ENCODE data around the gene SMAD7. TPM values are rescaled to one million over a fixed set of nuclear protein-coding genes. Genes with fewer than 3 reads are reported as not detected.

Gene SMAD7
- total and polyA plus RNA-seq, 2 experiments from 2014 or later, result 11.8 to 29.8 TPM

GRCh38 chr18:48929212-48929612, 21.6 kb downstream of the SMAD7 start:
- TF ChIP-seq REST (IDR thresholded peaks at IDR 0.05; ENCODE audit: unreplicated experiment), result no peak
- TF ChIP-seq EZH2phosphoT487 (IDR thresholded peaks at IDR 0.05; ENCODE audit: unreplicated experiment), result no peak
- TF ChIP-seq EZH2 (IDR thresholded peaks at IDR 0.05; ENCODE audit: low read depth, unreplicated experiment), result no peak
- TF ChIP-seq POLR2AphosphoS5 (IDR thresholded peaks at IDR 0.05; ENCODE audit: low read depth), result no peak
- TF ChIP-seq ZNF331 (CRISPR knock-in tag; IDR thresholded peaks at IDR 0.05; ENCODE audit: low read depth), result no peak
- no peak for TF ChIP-seq STAT1 (IDR thresholded peaks at IDR 0.05; ENCODE audit: unreplicated experiment)
- no peak for TF ChIP-seq ZNF462 (CRISPR knock-in tag; IDR thresholded peaks at IDR 0.05)
- no peak for TF ChIP-seq CREB1 (CRISPR knock-in tag; IDR thresholded peaks at IDR 0.05; ENCODE audit: low read depth)
- TF ChIP-seq ETS1 (IDR thresholded peaks at IDR 0.05), result no peak
- TF ChIP-seq NANOG (IDR thresholded peaks at IDR 0.05; ENCODE audit: borderline replicate concordance), result no peak
- no peak for TF ChIP-seq ZNF114 (CRISPR knock-in tag; IDR thresholded peaks at IDR 0.05)
- no peak for TF ChIP-seq CTCF (conservative IDR thresholded peaks at IDR 0.05; ENCODE audit: low read depth in 2 of 2)
- H3K27me3 ChIP-seq (ENCODE audit: insufficient read depth), result no peaks in the 10 kb centered on the region
- peak overlapping the region; percentile 85 for H3K27ac ChIP-seq (ENCODE audit: low read depth)
- Mint-ChIP-seq H3K4me1 (peaks cover 97% of the 10 kb centered on the region), H3K27ac (peak overlapping the region; percentile 84), H3K9me3 (no peaks in the 10 kb centered on the region), H3K27me3 (ENCODE audit: insufficient read depth, low read depth, poor library complexity) (peaks cover 38% of the 10 kb centered on the region), H3K36me3 (ENCODE audit: low read depth) (peaks cover 9% of the 10 kb centered on the region; the same call in 2 of the 3 replicates), H3K4me3 (peak overlapping the region; percentile 30; the same call in 1 of the 3 replicates)
- H3F3A ChIP-seq (replicated peaks; ENCODE audit: low read depth), result peaks cover 16% of the 10 kb centered on the region; the same call in 1 of the 2 replicates
- no peaks in the 10 kb centered on the region for H3K9me2 ChIP-seq (ENCODE audit: insufficient read depth)
- peaks cover 95% of the 10 kb centered on the region for H3K4me1 ChIP-seq (ENCODE audit: insufficient read depth)
- no peaks in the 10 kb centered on the region for H3K36me3 ChIP-seq (ENCODE audit: insufficient read depth)
- peaks cover 100% of the 10 kb centered on the region for H3K79me2 ChIP-seq (replicated peaks; ENCODE audit: insufficient read depth)
- H3K4me3 ChIP-seq, result no peak overlapping the region
- peak overlapping the region; percentile 67 for H3K4me2 ChIP-seq
- no peak for DNase-seq (ENCODE audit: low spot score)
- H4K20me1 ChIP-seq (replicated peaks; ENCODE audit: insufficient read depth), result peaks cover 32% of the 10 kb centered on the region
- ATAC-seq, result no peak
- no peak overlapping the region for H2AFZ ChIP-seq
